Right cardiac atrium (tissue), 5 donors: ENCODE data around the gene FRMD4A. TPM values are rescaled to one million over a fixed set of nuclear protein-coding genes. Genes with fewer than 3 reads are reported as not detected.

Experiments used
- ATAC-seq, 2 donors: fragments of 200-7000 bp; cut with Tn5 transposase; one replicate each; pipeline versions ENCODE4 v1.8.0 to v1.9.1; 2020; ENCODE audit warnings: moderate library complexity in 2 of 2, mild to moderate bottlenecking in 1 of 2
- DNase-seq, 3 donors: peaks; one replicate each; pipeline ENCODE4 v3.0.0-alpha.2; 2020
- H3K27ac ChIP-seq: one replicate; pipeline ENCODE4 v1.5.1; 2013; ENCODE audit warnings: mild to moderate bottlenecking, low read length, control low read depth, moderate library complexity
- H3K27me3 ChIP-seq: one replicate; pipeline ENCODE4 v1.6.1; 2013; ENCODE audit not compliant: control insufficient read depth, insufficient read depth
- H3K4me1 ChIP-seq: one replicate; pipeline ENCODE4 v1.6.1; 2013; ENCODE audit warnings: low read length; ENCODE audit not compliant: control insufficient read depth, insufficient read depth
- H3K4me3 ChIP-seq: one replicate; pipeline ENCODE4 v1.5.1; 2013; ENCODE audit warnings: low read length, control low read depth
- H3K9me3 ChIP-seq: one replicate; pipeline ENCODE4 v1.6.1; 2013; ENCODE audit warnings: low read length; ENCODE audit not compliant: control insufficient read depth
- WGBS: extraction: QIAGEN DNeasy Blood & Tissue Kit; methylation state at CpG from one replicate; pipeline ENCODE4 v1.1.7; 2013; 5-methylcytosine and 5-hydroxymethylcytosine counted together
- intact Hi-C, 4 donors: fragments of 100-400 bp; cut with DNase I; formaldehyde crosslinking; loops; one replicate each; pipeline versions ENCODE4 v1.11.0 to v1.14.0; 2022 to 2023
- long read RNA-seq, 4 donors: library from polyadenylated mRNA; unstranded; transcript quantifications; one replicate each; pipeline ENCODE4 v2.0.0, GENCODE V29; 2020 to 2021
- polyA plus RNA-seq: library from polyadenylated mRNA; stranded (reverse); fragments of 200-250 nt; gene quantifications from one replicate; pipeline ENCODE4 v1.2.3, GENCODE V29; 2013
- total RNA-seq, 4 donors: library from RNA; stranded (reverse); fragmentation: NEBNext Ultra II Directional; extraction: Animal tissue kit (Norgen Biotek cat#: 25700); gene quantifications; one replicate each; pipeline ENCODE4 v1.2.1, GENCODE V29; 2021
- donor health status: healthy with polysubstance abuse.
- donor health status: DM: no; HTN: yes; CAD: no.
- donor health status: DM: no; HTN: no; CAD: no.
- donor health status: DM: no; HTN: yes; CAD: no; lungs with severe emphysema.
- donor health status: DM: yes; HTN: yes; CAD: no.

Gene FRMD4A
- total RNA-seq = 10 to 100 TPM; 16.8 to 30.3 (median 27.0) TPM
- polyA plus RNA-seq = 14.8 TPM
- long read RNA-seq, donor 1, partial matches to known transcripts = 2 of 19 reads
- long read RNA-seq, donor 1, other reads (novel, unspliced or antisense) = 15 of 19 reads
- long read RNA-seq, donor 2, partial matches to known transcripts = 1 of 4 reads
- long read RNA-seq, donor 2, other reads (novel, unspliced or antisense) = 2 of 4 reads
- long read RNA-seq, donor 3, partial matches to known transcripts = 3 of 19 reads
- long read RNA-seq, donor 3, other reads (novel, unspliced or antisense) = 12 of 19 reads
- long read RNA-seq, donor 4, partial matches to known transcripts = 2 of 4 reads
- long read RNA-seq, donor 4, other reads (novel, unspliced or antisense) = 1 of 4 reads

DNA sequence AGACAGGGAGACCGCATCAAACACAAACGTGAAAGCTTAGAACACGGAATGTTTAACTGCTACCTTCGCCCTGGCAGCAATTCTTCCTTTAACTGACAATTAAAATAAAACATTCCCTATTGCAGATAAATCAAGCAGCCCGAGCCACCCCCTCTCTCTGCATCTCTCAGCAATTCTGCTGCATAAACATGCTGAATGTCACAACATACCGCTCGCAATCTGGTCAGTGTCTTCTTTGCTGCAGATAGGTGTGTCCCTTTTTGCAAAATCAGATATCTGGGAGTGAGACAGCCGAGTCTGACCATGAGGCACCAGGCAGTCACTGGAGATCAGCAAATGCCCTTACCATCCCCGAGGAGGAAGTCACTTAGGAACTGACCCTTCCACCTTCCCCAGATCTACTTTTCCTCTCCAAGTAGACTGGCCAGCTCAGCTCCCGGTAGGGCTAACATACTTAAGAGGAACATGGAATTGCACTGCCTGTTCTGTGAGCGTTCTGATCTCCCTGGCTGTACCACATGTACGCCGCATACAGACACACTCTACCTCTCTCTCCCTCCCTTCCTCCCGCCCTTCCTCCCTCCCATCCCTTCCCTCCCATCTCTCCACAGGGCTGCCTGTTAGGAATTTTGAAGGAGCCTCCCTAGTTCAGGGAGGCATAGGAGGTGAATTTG lies at the start of gene FRMD4A:
Gene FRMD4A, minus strand, starts transcription at position 537 of the 674 bp plus-strand sequence.
- H3K9me3 ChIP-seq = no peaks in the 10 kb centered on the region
- no peak within 1 kb of the TSS for H3K4me3 ChIP-seq
- WGBS = 40% methylated on average over 14 of the region's 14 CpGs
- intact Hi-C loops = no loop called here
- H3K4me1 ChIP-seq = no peaks in the 10 kb centered on the region
- DNase-seq (no peak), ATAC-seq (no peak)
- no peaks in the 10 kb centered on the region for H3K27me3 ChIP-seq
- no peak within 1 kb of the TSS for H3K27ac ChIP-seq

DNA sequence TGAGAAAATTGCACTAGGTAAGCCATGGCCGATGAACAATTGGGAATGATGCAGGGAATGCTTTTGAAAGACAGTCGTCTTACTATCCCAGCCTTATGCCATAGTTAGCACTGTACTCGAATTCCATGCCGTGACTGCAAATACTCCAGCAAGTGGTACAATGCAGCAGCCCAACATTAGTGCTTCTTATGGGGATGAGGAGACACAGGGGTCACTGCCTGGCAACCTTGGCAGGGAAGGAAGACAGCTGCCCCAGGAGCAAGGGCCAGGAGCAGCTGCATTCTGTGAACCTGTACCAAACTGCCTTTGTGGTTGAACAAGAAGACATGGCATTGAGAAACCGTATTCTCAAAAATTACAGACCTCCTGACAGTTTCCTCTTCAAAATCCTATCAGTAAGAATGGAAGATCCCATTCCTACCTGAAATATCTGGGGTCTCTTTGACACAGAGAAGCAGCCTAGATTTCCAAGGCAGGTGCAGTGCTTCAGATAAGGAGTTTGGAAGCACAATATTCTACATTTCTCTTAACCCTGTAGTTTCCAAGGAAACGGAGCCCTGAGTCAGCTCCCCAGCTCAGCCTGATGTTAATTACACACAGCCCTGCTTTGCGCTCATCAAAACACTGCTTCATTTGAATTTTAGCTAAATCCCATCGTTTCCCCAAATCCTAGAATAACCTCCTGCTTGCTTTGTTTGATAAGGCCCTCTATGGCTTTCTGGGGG lies 49.0 kb upstream of the FRMD4A start:
- Histone ChIP-seq H3K9me3 (no peaks in the 10 kb centered on the region), H3K27me3 (no peaks in the 10 kb centered on the region), H3K4me3 (no peak overlapping the region), H3K4me1 (no peaks in the 10 kb centered on the region), H3K27ac (no peak overlapping the region)
- DNase-seq (no peak), ATAC-seq (no peak)
- intact Hi-C loops = no loop called here
- WGBS = 77% methylated on average over 8 of the region's 8 CpGs

DNA sequence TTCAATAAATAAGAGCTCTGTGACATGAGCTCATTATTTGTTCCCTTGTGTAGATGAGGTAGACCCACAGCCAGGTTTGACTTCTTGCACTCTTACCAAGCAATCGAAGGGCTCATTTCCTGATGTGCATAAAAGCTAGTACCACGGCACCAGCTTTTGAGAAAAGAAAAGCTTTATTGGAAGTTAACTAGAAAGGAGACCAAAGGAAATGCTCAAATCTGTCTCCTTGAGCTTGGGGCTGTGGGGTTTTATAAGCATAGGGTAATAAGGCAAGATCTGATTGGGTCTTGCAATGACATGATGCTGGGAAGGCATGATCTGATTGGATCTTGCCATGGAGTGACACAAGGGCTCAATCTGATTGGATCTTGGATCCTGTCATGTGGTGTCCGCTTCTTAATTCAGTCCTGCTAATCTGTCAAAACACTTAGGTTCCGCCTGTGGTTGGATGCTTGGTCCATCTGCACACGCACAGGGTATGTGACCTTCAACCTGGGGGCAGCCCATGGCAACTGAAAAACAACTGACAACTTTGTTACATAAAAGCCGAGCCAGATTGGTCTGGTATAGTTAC lies 47.8 kb upstream of the FRMD4A start:
- DNase-seq (no peak), ATAC-seq (no peak)
- intact Hi-C loops = no loop called here
- Histone ChIP-seq H3K9me3 (no peaks in the 10 kb centered on the region), H3K4me3 (no peak overlapping the region), H3K27ac (no peak overlapping the region), H3K4me1 (no peaks in the 10 kb centered on the region), H3K27me3 (no peaks in the 10 kb centered on the region)
- WGBS = 88% methylated on average over 6 of the region's 6 CpGs

DNA sequence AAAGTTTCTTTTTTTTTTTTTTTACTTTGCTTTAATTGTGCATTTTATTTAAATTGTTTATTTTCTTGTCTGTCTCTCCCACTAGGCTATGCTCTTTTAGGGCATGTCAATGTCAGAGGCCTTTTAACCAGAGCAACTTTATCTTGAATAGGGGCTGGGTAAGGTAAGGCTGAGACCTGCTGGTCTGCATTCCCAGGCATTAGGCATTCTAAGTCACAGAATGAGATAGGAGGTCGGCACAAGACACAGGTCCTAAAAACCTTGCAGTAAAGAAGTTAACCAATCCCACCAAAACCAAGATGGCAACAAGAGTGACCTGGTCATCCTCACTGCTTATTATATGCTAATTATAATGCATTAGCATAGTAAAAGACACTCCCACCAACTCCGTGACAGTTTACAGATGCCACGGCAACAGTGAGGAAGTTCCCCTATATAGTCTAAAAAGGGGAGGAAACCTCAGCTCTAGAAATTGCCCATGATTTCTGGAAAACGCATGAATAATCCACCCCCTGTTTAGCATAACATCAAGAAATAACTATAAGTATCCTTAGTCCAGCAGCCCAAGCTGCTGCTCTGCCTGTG lies 47.0 kb upstream of the FRMD4A start:
- Histone ChIP-seq H3K9me3 (no peaks in the 10 kb centered on the region), H3K27me3 (no peaks in the 10 kb centered on the region), H3K27ac (no peak overlapping the region), H3K4me3 (no peak overlapping the region), H3K4me1 (no peaks in the 10 kb centered on the region)
- no peak for ATAC-seq
- 88% methylated on average over 4 of the region's 4 CpGs for WGBS
- DNase-seq = no peak
- intact Hi-C loops = no loop called here

DNA sequence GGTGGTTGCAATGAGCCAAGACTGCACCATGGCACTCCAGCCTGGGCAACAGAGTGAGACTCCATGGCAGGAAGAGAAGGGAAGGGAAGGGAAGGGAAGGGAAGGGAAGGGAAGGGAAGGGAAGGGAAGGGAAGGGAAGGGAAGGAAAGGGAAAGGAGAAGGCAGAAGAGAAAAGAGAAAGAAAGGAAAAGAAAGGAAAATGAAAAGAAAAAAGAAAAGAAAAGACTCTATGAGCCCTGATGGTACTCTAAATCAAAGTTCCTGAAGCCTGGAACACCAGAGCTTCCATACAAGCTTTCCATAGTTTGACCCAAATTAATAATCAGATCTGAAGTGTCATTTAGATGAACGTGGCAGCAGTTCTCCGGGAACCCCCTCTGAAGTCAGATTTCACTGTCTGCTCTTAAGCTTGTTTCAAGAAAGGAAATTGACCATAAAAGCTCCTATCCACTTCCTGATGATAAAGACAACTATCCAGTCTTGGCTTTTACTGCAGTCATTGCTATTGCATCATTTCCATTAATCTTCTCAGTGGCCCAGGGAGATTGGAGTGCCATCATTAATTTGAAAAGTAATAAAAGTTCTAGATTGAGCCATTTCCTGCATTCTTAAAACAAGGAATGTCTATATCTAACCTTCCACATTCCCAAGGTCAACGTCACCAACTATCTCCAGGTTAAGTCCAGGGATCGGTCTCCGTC lies 44.2 kb upstream of the FRMD4A start:
- ATAC-seq (no peak), DNase-seq (no peak)
- Histone ChIP-seq H3K4me3 (no peak overlapping the region), H3K4me1 (no peaks in the 10 kb centered on the region), H3K27ac (no peak overlapping the region), H3K9me3 (no peaks in the 10 kb centered on the region), H3K27me3 (no peaks in the 10 kb centered on the region)
- intact Hi-C loops = no loop called here
- WGBS = 57% methylated on average over 5 of the region's 5 CpGs

DNA sequence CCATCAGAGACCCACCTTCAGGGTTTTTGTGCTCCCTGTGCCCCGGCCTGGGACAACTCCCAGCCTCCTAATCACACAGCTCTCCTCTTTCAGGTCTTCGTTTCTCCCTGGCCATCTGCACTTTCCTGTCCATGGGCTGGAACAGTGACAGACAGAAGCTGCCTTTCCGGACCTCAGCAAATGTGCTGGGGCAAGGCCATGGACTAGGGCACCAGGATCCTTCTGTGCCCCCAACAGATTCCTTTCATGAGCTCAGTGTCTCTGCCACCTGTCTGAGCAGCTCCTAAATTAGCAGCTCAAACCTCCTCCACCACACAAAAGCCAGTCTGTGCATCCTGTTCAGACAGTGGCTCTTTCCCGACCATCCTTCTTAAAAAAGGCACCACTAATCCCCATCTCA lies 41.9 kb upstream of the FRMD4A start:
- H3K27ac ChIP-seq = no peak overlapping the region
- DNase-seq (no peak), ATAC-seq (no peak)
- no peaks in the 10 kb centered on the region for H3K27me3 ChIP-seq
- intact Hi-C loops = no loop called here
- 74% methylated on average over 4 of the region's 4 CpGs for WGBS
- no peaks in the 10 kb centered on the region for H3K4me1 ChIP-seq
- H3K4me3 ChIP-seq = no peak overlapping the region
- H3K9me3 ChIP-seq = no peaks in the 10 kb centered on the region

DNA sequence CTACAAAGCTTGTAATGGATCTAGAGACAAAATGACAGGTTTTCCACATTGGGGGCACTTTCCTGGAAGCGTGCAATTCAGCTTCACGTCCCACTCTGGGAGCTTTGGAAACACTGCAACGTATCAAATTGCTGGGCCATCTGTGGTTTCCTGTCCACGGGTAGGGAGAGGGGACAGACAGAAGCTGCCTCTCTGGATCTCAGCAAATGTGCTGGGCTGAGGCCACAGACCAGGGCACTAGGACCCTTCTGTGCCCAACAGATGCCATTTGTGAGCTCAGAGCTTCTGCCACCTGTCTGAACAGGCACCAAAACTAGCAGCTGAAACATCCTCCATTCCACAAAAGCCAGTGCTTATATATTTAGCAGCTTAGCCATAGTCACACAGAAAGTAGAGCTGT lies 40.9 kb upstream of the FRMD4A start:
- ATAC-seq = no peak
- Histone ChIP-seq H3K9me3 (no peaks in the 10 kb centered on the region), H3K27ac (no peak overlapping the region), H3K4me1 (no peaks in the 10 kb centered on the region), H3K27me3 (no peaks in the 10 kb centered on the region), H3K4me3 (no peak overlapping the region)
- intact Hi-C loops = no loop called here
- no peak for DNase-seq
- WGBS = 41% methylated on average over 4 of the region's 4 CpGs

DNA sequence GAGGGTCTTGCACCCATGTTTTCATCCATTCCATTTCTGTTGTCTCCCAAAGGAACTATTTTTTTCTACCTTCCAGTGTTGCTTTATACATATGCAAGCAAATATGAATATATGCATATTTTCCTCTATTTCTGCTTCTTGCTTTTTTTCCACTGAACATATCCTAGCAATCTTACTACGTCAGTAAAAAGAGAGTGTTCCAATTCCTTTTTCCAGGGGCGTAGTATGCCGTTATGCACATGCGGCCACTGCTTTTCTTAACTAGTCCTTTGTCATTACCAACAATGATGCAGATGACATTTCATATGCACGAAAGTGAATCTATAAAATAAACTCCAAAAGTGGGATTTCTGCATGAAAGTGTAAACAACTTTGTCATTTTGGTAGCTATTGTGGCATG lies 40.2 kb upstream of the FRMD4A start:
- Histone ChIP-seq H3K4me1 (no peaks in the 10 kb centered on the region), H3K4me3 (no peak overlapping the region), H3K9me3 (no peaks in the 10 kb centered on the region), H3K27ac (no peak overlapping the region), H3K27me3 (no peaks in the 10 kb centered on the region)
- intact Hi-C loops = no loop called here
- WGBS = 93% methylated on average over 5 of the region's 5 CpGs
- no peak for DNase-seq
- ATAC-seq = no peak

DNA sequence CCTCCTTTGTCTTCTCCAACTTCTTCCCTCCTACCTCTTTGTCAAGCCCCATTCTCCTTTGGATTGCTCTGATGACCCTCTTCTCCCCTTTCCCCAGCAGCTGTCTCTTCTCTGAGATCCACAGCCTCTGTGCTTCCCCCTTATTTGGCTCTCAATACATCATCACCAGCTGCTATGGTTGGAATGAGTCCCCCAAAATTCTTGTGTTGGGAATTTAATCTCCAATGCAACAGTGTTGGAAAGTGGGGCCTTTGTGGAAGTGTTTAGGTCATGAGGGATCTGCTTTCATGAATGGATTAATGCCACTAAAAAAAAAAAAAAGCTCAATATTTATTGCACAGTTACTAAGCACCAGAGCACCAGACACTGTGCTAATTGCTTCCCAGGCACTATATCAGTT lies 39.2 kb upstream of the FRMD4A start:
- Histone ChIP-seq H3K27me3 (no peaks in the 10 kb centered on the region), H3K4me1 (no peaks in the 10 kb centered on the region), H3K27ac (no peak overlapping the region), H3K4me3 (no peak overlapping the region), H3K9me3 (no peaks in the 10 kb centered on the region)
- DNase-seq (no peak), ATAC-seq (no peak)
- intact Hi-C loops = no loop called here

DNA sequence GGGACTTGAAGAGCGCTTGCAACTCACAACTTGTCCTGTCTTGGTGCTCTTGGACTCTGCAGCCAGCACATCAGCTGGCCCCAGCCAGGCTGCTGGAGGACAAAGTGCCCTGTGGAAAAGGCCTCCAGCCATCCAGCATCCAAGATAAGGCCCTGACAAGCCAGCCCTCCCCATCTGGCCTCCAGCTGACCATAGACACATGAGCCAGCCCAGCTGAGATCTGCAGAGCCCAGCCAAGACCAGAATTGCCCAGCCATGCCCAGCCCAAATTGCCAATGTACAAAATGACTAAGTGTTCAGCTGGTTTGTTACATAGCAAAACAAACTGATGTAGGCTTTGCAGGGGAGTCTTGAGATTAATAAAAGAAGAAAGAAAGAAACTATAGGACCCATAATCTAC lies 36.0 kb upstream of the FRMD4A start:
- 98% methylated on average over 1 of the region's 1 CpG for WGBS
- H3K27ac ChIP-seq = no peak overlapping the region

More for the DNA sequence above, 36.0 kb upstream of the FRMD4A start:
- ATAC-seq = no peak
- H3K27me3 ChIP-seq = no peaks in the 10 kb centered on the region
- H3K4me3 ChIP-seq = no peak overlapping the region
- no peaks in the 10 kb centered on the region for H3K9me3 ChIP-seq
- H3K4me1 ChIP-seq = no peaks in the 10 kb centered on the region
- no peak for DNase-seq
- intact Hi-C loops = no loop called here
